NCI-H1048 (cell line): ENCODE results near the gene STX8.

Experiments used
- DNase-seq: peaks from one replicate; lab custom pipeline; 2025; lab: John Stamatoyannopoulos, UW

Gene STX8

DNA sequence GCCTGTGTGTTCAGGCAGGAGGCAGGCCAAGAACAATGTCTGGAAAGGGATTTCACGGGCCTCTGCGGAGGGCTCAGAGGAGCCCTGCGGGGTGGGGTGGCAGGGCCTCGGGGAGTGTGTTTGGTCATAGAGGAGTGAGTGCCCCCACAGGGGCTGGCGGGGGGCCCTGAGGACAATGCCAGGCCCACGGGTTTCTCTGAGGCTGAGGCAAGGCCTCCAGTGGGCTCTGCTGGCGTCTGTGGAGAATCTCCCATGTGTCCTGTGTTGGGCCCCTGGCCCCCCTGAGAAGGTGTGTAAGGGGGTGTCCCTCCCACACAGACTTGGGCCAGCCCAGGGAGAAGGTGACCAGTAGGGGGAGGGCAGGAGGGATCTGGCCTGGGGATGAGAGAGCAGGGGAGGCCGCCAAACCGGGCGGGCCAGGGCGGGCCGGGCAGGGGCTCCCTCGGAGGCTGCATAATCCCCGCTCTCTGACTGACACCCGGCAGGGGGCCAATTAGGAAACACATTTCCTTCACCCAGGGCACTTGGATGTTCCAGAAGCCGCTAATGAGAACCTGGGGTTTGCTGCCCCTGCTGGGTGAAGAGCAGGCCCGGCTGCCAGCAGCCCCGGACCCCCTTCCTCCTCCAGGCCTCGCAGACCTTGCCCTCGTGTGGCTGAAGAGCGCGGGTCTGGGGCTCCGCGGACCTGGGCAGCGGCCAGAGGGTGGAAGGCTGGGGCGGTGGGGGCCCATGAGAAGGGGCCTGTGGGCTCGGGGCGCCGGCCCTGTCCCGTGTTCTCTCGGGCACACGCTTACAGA is 350.1 kb downstream of the STX8 start:
- no peak for DNase-seq

DNA sequence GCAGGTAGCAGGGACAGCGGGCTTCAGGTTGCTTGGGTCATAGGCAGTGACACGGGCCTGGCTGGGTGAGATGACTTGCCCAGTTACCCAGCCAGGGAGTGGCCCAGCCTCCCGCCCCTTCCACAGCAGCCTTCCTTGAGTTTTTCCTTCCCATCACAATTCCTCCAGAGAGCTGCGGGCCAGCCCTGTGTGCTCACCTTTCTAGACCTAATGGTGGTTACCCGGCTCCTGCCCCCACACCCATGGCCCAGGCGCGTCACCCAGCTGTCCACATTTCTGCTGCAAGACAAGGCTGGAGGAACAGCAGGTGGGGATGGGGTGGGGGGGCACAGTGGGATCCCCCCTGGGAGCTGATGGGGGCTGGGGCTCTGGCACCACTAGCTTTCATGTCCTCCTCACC is 351.1 kb downstream of the STX8 start:
- no peak for DNase-seq

DNA sequence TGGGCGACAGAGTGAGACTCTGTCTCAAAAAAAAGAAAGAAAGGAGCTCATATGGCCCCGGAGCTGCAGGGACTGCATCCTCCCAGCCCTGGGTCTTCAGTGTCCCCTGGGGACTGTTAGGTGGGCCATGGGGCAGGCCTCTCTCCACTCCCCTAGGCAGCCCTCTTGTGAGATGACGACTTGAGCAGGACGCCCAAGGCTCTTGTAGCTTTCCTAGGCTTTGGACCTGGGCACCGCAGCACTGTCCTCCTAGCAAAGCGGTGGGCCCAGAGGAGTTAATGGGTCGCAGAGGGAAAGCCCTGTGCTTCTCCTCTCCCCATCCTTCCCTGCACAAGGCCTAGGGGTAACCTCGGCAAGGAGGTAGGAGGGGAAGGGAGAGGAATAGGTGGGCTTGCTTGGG is 352.1 kb downstream of the STX8 start:
- DNase-seq, result no peak

DNA sequence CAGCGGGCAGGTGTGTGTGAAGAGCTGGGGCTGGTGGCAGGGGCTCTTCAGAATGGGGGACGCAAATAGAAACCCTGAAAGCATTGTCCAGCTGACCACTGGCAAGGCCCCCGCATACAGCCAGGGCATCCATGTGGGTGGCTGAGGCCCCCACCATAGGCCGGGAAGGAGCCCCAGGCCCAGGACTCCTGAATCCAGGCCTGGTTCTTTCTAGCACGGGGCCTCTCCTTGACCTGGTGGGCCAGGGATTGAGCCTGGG is 353.8 kb downstream of the STX8 start:
- DNase-seq, result no peak

DNA sequence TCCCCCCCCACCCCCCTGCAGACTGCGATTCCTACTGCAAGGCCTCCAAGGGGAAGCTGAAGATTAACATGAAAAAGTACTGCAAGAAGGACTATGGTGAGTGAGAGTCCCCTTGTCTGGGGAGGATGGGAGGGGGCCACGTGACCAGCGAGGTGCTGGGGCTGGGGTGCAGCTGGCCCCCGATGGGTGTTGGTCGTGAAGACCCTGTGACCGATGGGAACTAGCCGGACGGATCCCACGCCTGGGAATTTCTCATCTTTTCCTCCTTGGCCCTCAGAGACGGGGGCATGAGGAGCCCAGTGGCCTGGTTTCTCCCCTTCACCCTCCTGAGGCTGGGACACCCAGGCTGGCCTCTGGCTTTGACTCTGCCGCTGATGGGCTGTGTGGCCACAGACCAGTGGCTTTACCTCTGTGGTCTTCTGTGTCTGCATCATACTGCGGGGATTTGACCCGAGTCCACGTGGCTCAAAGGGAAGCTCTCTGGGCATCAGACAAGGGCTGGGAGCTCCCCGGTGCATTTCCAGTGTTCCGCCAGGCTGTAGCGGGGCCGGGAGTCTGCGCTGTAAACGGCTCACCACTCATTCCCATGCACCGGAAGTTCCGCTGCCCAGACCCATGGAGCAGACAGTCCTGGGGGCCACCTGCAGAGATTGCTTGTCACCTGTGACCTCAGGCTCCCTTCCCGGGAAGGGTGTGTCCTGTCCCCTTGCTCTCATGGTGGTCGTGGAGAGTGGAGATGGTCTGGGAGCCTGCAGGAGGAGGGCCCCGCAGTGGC is 354.3 kb downstream of the STX8 start:
- no peak for DNase-seq

DNA sequence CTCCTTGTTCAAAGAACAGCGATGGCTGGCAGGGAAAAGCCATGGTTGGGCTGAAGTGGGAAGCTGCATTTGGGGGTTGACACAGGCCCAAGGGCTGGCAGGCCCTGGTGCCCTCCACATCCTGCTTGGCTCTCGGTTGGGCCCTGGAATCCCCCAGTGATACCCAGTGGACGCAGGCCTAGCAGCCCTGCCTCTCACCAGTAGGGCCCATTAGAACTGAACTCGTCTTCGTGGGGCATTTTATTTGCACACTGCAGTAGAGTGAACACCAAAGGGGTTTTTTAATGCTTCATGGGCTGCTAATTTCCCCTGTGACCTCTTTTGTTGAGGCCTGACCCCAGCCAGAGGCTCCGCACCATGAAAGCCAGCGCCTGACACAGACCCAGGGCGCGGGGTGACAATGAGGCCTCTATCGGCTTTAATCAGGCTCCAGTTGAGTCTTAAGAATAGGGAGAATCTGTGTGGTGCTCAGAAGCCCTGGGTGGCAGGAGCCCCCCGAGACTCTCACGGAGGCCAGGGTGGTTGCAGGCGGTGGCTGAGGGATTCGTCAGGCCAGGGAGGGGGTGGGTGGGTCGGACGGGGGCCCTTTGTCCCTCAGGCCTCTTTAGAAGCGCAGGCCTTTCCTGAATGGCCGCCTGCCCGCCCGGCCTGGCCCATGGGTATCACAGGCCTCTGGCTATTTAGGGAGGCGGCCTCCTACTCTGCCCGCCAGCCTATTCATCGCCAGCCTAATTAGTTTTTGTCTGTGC is 355.0 kb downstream of the STX8 start:
- no peak for DNase-seq

DNA sequence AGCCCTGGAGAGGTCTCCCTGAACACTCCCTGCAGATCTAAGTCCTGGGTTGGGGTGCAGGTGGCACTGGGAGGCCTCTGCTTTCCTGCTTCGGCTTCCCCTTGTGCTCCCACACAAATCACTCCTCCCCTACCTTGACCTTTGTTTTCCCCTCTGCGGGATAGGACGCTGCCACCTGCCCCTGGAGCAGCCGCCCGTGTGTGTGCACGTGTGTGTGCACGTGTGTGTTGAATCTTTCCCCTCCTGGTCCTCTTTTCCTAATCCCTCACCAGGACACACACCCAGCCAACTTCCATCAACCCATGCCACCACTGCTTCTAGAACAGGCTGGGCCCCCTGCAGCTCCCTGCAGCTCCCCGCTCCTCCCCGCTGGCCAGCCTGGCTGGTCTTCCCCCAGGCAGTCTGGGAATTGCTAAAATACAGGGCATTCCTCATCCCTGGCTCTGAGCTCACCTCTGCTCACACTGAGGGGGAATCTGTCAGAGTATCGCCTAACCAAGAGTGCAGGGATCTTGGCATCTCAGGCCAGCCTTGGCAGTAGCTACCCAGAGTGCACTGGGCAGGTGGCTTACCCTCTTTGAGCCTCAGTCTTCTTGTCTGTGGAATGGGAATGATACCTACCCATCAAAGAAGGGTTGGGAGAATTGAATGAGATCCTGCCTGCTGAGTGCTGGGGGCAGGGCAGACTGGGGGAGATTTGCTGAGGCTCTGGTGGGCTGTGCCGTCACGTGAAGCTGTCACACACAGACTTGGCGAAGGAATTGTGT is 355.8 kb downstream of the STX8 start:
- no peak for DNase-seq

DNA sequence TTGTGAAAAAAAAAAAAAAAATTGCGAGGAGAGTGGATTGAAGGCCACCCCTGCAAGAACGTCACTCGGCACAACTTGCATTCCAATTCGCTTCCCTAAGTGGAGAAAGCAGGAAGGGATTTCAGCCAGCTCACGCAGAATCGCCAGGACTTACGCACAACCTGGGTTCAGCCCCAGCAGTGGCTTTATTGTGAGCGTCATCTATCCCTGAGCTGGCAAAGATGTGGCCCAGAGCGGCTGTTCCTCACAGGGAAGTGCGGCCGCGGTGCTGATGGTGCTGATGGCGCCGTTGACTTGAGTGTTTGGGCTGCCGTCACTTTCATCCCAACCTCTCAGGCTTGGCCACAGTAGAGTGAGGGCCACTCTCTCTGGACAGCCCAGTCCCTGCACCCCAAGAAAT is 356.7 kb downstream of the STX8 start:
- no peak for DNase-seq

DNA sequence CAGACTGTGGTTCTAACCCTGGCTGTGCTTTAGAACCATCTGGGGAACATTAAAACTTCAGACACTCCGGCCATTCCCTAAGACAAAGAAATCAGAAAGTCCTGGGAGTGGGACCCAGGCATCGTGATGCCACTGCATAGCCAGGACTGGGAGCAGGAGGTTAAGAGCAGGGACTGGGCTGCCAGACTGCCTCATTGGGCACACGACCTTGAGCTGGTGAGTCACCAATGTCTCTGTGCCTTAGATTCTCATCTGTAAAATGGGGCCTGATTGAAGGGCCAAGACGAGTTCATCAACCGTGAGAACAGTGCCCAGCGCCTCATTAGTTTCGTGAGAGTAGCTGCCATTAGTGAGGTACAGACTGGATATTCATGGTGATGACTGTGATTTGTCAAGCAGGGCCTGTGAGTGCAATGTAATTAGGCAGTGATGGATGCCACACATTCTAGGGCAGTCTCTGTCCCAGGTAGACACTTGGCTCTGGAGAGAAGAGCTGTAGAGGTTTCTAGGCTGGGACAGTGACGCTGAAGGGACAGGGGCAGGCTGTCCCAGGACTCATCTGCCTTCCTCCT is 357.5 kb downstream of the STX8 start:
- no peak for DNase-seq

DNA sequence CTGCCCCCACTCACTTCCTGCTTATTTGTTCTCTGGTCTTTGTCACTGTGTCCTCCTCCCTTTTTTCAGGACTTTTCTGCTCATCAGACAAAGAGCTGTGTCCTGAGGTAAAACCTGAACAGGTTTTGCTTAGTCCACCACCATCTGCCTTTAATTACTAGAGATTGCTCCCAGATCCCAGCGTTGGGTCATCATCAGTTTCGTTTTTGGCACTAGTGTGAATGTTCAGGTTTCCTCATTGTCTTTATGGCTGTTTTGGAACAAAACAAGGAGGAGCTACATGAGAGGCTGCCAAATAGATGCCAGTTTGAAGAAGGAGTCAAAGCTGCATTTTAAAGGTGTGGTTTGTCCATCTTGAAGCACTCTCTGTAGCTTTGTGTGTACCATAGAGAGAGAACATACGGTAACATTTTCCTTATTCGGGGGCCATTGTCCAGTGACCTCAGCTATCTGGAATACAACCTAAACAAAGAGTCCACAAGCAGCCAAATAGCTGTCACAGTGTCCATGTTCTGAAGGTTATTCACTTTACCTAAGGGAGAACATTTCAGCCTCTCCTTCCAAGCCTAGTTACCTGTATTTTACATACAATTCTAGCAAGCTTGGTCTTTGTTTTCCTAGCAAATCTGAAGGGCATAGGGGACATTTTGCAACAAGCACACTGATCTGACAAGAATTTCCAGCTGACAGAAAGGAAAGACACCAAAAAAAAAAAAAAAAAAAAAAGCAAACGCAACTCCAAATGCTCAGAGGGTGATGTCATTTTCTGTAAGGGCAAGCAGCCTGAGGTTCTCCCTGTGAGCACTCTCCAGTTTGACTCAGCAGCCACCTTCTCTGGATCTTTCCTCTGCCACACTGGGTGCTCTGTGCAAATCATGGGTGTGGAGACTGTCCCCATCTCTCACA is 358.2 kb downstream of the STX8 start:
- no peak for DNase-seq

DNA sequence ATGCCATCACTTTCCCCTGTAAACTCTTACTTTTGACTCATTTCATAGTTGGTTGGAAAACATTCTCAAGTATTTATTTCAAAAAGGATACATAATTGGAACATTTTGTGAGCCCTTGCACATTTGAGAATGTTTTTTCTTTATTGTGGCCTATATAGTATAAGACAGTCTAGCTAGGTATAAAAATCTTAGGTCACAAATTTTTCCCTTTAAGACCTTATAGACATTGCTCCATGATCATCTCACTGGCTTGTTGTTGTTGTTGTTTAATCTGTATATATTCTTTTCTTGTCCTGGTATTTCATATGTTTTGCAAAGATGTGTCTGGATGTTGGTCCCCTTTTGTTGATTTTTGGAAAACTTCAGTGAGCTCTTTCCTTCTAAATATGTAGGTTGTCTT is 360.2 kb downstream of the STX8 start:
- DNase-seq, result no peak

DNA sequence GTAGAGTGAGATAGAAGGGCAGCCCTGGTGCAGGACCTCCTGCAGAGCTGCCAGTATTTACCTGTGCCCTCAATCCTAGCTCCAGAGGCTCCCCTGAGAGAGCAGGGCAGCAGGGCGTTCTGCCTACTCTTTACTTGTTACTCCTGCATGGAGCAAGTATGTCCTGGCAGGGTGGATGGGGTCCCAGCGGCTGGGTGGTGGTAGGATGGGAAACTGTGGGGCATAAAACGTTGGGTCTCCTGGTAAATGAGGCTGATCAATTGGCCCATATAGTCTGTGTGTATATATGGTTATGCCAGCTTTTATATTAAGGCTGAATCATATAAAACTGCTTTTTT is 362.3 kb downstream of the STX8 start:
- DNase-seq, result no peak

DNA sequence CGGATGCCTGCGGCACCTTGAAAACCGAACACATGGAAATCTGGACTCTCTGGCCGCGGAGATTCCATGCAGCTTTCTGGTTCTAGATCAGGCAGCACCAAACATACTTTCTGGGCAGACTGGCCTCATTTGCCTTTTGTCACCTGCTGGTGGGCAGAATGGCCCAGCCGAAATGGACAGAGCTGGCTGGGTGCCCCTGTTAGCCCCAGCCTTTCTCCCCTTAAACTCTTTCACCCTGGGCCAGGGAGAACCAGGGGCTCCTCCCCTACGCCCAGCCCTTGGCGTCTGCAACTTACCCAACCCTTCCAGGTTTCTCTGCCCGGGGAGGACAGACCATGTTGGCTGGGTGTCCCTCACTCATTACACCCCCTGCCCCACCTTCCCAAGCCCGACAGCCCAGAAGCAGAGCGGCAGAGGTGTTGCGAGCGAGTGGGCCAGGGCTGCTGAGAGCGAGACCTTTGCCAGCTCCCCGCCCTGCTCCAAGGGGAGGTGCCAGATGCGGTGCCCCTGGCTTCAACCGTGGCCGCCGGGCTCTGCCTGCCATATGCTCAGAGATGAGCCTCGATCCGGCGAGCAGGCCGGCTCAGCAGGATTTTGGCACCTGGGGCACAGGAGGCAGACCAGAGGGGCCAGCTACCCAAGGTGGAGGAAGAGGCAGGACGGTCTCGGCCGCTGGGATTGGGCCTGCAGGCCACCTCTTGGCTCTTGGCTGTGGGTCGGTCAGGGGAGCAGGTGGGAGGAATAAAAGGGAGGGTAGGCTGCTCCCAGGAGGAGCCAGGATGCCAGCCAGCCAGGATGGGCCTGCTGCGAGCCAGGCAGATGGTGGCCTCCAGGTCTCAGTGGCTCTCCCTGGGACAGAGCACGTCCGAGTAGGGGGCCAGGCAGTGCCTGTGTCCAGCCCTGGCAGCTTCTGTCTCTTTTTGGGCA is 363.0 kb downstream of the STX8 start:
- no peak for DNase-seq

DNA sequence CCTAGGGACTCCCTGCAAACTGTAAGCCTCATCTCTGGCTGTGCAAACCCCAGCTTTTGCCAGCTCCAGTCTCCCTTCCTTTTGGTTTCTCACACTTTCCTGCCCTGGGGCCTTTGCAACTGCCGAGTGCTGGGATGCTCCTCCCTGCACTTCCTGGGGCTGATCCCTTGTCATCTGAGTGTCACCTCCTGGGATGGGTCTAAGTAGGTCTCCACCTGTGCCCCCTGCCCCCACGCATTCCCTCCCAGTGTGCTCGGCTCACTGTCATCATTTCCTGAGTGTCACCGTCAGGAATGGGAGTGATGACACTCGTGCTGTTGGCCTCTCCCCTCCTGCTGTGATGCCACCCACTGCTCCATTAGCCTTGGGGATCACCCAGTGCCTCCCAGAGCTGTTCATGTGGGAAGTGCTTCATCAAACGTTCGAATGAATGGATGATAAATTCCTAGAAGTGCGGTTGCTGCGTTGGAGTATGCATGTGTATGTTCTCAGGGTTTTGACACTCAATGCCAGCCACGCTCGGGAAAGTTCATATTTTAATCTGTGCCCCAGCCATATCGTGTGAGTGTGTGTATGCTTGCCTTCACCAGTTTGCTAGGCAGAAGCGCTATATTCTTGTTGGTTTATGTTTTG is 364.4 kb downstream of the STX8 start:
- no peak for DNase-seq

DNA sequence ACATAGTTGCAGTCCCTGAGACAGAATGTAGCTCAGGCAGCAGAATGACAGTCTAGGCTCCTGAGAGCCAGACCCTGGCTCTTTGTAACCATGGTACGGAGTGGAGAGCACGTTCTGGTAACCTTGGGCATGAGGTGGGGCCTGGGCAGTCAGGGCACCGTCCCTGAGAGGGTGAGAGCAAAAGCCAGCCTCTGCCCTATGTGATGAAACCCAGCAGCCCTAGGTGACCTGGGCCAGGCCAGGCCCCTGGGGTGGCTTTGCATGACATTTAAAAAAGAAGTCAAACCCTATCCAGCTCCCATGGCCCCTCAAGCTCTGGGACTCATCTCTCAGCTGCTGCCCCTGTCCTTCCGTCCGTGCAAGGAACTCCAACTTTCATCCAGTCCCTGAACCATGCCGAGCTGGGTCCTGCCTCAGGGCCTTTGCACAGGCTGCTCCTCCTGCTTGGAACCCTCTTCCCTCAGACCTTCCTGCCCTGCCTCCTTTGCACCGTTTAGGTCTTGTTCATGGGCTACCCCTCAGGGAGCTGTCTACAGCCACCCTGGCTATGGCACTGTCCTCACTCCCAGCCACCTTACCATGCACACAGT is 365.7 kb downstream of the STX8 start:
- DNase-seq, result no peak

DNA sequence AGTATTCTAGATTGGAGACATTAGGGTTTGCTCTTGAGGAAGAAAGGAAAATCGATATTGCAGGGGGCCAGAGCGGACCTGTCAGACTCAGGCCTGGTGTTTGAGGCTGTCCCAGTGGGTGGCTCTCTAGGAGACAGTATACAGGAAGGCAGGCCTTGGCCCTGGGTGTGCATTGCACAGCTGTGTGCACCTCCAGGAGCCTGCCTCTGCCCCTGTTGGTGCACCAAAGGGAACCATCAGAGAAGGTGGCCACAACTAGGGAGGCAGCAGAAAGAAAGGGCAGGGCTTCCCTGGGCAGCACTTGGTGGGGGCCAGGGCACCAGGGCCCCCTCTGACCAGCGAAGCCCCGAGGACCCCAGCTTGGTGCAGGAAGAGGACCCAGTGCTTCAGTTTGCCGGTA is 366.3 kb downstream of the STX8 start:
- DNase-seq, result no peak

DNA sequence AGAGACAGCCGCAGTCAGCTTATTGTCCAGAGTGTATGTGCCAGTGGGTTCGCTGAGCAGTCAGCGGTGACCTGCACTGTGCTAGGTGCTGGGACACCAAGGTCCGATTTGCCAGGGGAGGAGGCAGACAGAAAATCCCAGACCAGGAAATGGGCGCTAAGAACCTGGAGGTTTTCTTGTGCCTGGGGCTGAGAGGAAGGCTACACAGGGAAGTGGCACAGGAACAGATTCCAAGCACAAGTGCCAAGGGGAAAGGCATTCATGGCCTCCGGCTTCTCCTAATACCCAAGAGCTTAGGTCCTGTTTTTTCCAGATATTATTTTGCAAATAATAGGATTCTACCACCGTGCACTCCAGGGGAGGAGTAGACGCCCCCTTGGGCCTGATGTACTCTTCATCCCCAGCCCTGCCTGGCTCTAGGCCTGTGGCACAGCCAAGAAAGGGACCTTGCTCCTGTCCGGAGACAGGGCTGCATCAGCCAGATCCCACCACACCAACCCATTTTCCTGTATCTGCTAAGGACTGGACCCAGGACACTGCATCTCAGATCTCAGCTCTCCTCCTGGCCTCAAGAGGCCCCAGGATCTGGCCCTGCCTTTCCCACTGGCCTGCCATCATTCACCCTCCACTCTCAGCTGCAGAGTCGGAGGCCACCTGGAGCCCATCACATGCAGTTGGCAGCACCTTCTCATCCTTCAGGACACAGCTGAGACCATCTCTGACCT is 367.1 kb downstream of the STX8 start:
- no peak for DNase-seq

DNA sequence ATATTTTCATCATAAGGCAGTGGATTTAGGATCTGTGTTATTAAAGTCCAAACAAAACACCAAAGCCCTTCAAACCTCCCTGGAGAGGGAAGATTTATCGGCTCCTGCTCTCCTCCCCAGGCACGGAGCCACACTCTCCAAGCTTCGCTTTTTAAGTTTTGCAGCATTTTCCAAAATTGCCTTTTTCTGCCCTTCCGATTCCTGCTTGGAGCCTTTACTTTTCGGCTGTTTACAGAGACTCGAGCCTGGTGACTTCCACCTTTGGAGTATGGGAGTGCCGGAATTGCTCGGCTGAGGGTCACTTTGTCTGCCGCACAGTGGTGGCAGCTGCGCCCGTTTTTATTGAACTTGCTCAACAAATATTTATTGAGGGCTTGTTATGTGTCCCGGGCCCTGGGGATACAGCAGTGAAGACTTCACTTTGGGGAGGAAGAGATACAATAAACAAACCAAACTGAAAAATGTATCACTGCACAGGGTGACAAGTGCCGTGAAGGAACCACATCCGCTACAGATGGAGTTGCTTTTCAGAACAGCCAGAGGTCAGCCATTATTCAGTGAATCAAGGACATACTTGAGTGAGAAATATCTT is 368.8 kb downstream of the STX8 start:
- DNase-seq, result no peak
